ENCODE results near the gene SEPTIN8. TPM values are rescaled to one million over a fixed set of nuclear protein-coding genes. Genes with fewer than 3 reads are reported as not detected.

The SEPTIN8 gene
- total RNA-seq, 1 experiment from 2014 or later, result 38.2 TPM

DNA sequence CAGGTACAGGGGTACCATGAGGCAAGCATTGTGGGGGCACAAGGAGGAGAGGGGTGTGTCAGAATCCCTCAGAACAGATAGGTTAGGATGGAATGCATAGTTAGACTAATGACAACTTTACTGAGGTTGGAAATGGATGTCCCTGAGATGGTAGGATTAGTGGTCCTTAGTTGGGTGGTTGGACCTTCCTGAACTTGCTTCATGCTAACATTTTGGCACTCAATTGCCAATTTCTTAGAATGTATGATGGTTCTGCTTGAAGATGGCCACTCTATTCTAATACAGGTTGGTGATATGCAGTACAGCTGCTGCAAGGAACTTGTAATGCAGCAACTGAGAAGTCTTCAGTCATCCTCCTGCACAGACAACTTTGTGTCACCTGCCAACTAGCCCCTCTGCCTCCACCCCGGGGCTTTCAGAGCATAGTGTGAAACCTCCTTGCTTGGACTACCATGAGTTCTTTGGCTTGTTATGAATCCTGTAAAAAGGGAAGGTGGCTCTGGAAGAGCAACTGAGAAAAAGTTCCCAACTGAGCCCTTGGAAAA, 24.4 kb downstream of the SEPTIN8 start:
- Histone ChIP-seq H3K4me2 (ENCODE audit: insufficient read depth, insufficient read length, low read length) (no peak overlapping the region), H3K9ac (ENCODE audit: extremely low read depth, insufficient read length, low read length) (no peak overlapping the region), H3K56ac (ENCODE audit: insufficient read length, low read depth, low read length) (no peak overlapping the region), H2BK5ac (ENCODE audit: insufficient read length, low read length) (no peak overlapping the region), H4K5ac (ENCODE audit: insufficient read length, low read depth, low read length) (no peak overlapping the region), H3K23ac (ENCODE audit: insufficient read length, low read depth, low read length) (no peak overlapping the region), H4K20me1 (ENCODE audit: control insufficient read depth, insufficient read depth, insufficient read length) (no peaks in the 10 kb centered on the region), H2BK20ac (ENCODE audit: low read depth, low read length, poor library complexity, severe bottlenecking) (no peak overlapping the region), H3K9me3 (ENCODE audit: control insufficient read depth, low read depth, low read length) (no peaks in the 10 kb centered on the region), H3K27me3 (ENCODE audit: insufficient read depth, low read length) (peaks cover 11% of the 10 kb centered on the region; the same call in 1 of the 2 replicates), H2AK5ac (ENCODE audit: insufficient read length, low read length) (no peak overlapping the region), H2BK12ac (ENCODE audit: insufficient read length, low read depth, low read length) (no peak overlapping the region), H4K8ac (replicated peaks; ENCODE audit: insufficient read length, low read depth, low read length) (no peak overlapping the region), H3K4ac (ENCODE audit: low read depth, low read length) (no peak overlapping the region), H4K91ac (ENCODE audit: insufficient read length, low read depth, low read length) (no peak overlapping the region), H3K79me1 (ENCODE audit: insufficient read depth, low read depth, low read length, poor library complexity, severe bottlenecking) (no peaks in the 10 kb centered on the region), H3K4me1 (ENCODE audit: insufficient read depth, low read length) (no peaks in the 10 kb centered on the region), H3K27ac (ENCODE audit: insufficient read length, low read depth, low read length) (no peak overlapping the region), H3K14ac (ENCODE audit: insufficient read depth, low read length) (no peak overlapping the region), H2AFZ (ENCODE audit: low read length) (no peak overlapping the region), H2BK15ac (ENCODE audit: low read depth, low read length) (no peak overlapping the region), H2BK120ac (ENCODE audit: low read depth, low read length, poor library complexity, severe bottlenecking) (no peak overlapping the region), H3T11ph (ENCODE audit: low read length) (no peak overlapping the region), H3K23me2 (ENCODE audit: insufficient read length, low read depth, low read length, poor library complexity, severe bottlenecking) (peaks cover 1% of the 10 kb centered on the region), H3K79me2 (ENCODE audit: insufficient read depth, low read length) (no peaks in the 10 kb centered on the region), H3K18ac (ENCODE audit: insufficient read length, low read depth, low read length) (no peak overlapping the region)
- H3K27ac Mint-ChIP-seq, result no peak overlapping the region; a peak in 1 of 7 replicates
- WGBS (ENCODE audit: extremely low coverage, insufficient read length, low lambda C conversion rate), result no CpG with 5 or more reads among the region's 1 CpG
- peaks cover 41% of the 10 kb centered on the region for H3K27me3 Mint-ChIP-seq (ENCODE audit: low read depth)
- TF ChIP-seq, protein P1, sequence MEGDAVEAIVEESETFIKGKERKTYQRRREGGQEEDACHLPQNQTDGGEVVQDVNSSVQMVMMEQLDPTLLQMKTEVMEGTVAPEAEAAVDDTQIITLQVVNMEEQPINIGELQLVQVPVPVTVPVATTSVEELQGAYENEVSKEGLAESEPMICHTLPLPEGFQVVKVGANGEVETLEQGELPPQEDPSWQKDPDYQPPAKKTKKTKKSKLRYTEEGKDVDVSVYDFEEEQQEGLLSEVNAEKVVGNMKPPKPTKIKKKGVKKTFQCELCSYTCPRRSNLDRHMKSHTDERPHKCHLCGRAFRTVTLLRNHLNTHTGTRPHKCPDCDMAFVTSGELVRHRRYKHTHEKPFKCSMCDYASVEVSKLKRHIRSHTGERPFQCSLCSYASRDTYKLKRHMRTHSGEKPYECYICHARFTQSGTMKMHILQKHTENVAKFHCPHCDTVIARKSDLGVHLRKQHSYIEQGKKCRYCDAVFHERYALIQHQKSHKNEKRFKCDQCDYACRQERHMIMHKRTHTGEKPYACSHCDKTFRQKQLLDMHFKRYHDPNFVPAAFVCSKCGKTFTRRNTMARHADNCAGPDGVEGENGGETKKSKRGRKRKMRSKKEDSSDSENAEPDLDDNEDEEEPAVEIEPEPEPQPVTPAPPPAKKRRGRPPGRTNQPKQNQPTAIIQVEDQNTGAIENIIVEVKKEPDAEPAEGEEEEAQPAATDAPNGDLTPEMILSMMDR (conservative IDR thresholded peaks at IDR 0.05), result no peak
- H3K36me3 Mint-ChIP-seq (ENCODE audit: insufficient read depth in 1 of 3, low read depth in 3 of 3), result peaks cover 0 to 3% (median 0%) of the 10 kb centered on the region in 3 experiments; a peak in 2 of 7 replicates
- peaks cover 0 to 3% of the 10 kb centered on the region in 2 experiments; a peak in 1 of 5 replicates for H3K9me3 Mint-ChIP-seq
- peaks cover 21 to 32% of the 10 kb centered on the region in 2 experiments for H3K4me1 Mint-ChIP-seq
- DNase-seq, result no peak
- H3K4me3 Mint-ChIP-seq, result no peak overlapping the region

All from H9 (cell line).